Kidney epithelial cell (primary cell): ENCODE measurements around the gene SNRNP35. TPM values are rescaled to one million over a fixed set of nuclear protein-coding genes. Genes with fewer than 3 reads are reported as not detected.
"Not testable (repeated sequence)": the region's sequence is repeated elsewhere in the genome, so short reads cannot be mapped to it uniquely, and the experiment has no call there.

Experiments used
- DNase-seq: peaks from one replicate; pipeline ENCODE4 v3.0.0-alpha.2; 2010; ENCODE audit warnings: low read depth
- H3K27me3 ChIP-seq: 2 replicates; pipeline ENCODE4 v1.6.0; 2011; ENCODE audit warnings: low read length; ENCODE audit not compliant: control insufficient read depth, insufficient read depth
- H3K36me3 ChIP-seq: 2 replicates; pipeline ENCODE4 v1.5.1; 2011; ENCODE audit warnings: low read length; ENCODE audit not compliant: control insufficient read depth, insufficient read depth
- H3K4me3 ChIP-seq: 2 replicates; pipeline ENCODE4 v1.5.1; 2011; ENCODE audit warnings: low read depth, mild to moderate bottlenecking, control low read depth, low read length
- total RNA-seq: library from RNA; depleted of rRNA; stranded (reverse); fragments of >200 nt; gene quantifications from 2 replicates; pipeline ENCODE4 v1.2.3, GENCODE V29; 2015
- TF ChIP-seq, protein P1 (sequence below): IDR thresholded peaks from 2 replicates; pipeline ENCODE4 v1.5.1; 2011; ENCODE audit warnings: mild to moderate bottlenecking, moderate library complexity, low read length, control low read depth, inconsistent platforms; ENCODE audit not compliant: insufficient read depth, poor library complexity, severe bottlenecking

Gene SNRNP35
- total RNA-seq, 1 donor from 2014 or later = 9.3 TPM

DNA sequence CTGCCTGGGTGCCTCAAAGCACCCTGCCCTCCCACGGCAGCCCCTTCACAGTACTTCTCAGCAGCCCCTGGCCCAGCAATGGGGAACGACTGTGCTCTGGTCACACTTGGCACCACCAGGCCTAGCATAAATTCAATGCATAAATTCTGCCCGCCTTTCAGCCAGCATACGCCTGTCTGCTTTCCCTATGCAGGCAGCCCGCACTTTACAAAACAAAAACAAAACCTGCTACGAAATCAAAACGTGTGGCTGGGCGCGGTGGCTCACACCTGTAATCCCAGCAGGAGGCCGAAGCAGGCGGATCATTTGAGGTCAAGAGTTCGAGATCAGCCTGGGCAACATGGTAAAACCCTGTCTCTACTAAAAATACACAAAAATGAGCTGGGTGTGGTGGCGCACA is 33.5 kb downstream of the SNRNP35 start:
- TF ChIP-seq, protein P1, sequence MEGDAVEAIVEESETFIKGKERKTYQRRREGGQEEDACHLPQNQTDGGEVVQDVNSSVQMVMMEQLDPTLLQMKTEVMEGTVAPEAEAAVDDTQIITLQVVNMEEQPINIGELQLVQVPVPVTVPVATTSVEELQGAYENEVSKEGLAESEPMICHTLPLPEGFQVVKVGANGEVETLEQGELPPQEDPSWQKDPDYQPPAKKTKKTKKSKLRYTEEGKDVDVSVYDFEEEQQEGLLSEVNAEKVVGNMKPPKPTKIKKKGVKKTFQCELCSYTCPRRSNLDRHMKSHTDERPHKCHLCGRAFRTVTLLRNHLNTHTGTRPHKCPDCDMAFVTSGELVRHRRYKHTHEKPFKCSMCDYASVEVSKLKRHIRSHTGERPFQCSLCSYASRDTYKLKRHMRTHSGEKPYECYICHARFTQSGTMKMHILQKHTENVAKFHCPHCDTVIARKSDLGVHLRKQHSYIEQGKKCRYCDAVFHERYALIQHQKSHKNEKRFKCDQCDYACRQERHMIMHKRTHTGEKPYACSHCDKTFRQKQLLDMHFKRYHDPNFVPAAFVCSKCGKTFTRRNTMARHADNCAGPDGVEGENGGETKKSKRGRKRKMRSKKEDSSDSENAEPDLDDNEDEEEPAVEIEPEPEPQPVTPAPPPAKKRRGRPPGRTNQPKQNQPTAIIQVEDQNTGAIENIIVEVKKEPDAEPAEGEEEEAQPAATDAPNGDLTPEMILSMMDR = no peak
- no peaks in the 10 kb centered on the region for H3K27me3 ChIP-seq
- H3K4me3 ChIP-seq = no peak overlapping the region
- H3K36me3 ChIP-seq = no peaks in the 10 kb centered on the region
- DNase-seq = no peak

DNA sequence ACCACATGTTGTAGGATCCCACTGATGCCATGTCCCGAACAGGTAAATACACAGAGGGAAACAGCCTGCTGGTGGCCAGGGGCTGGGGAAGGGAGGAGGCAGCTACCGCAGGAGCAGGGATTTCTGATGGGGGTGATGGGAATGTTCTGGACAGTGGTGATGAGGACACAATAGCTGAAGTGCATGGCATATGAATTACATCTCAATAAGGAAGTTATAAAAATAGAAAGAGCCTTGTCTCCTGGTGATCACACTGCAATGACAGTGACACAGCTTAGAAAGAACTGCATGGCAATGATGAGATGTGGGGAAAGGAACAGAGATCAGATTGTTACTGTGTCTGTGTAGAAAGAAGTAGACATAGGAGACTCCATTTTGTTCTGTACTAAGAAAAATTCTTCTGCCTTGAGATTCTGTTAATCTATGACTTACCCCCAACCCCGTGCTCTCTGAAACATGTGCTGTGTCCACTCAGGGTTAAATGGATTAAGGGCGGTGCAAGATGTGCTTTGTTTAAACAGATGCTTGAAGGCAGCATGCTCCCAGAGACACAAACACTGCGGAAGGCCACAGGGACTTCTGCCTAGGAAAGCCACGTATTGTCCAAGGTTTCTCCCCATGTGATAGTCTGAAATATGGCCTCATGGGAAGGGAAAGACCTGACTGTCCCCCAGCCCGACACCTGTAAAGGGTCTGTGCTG is 34.5 kb downstream of the SNRNP35 start:
- H3K27me3 ChIP-seq, H3K36me3 ChIP-seq, DNase-seq, H3K4me3 ChIP-seq: not testable (repeated sequence)

- Histone ChIP-seq H3K27me3 (no peaks in the 10 kb centered on the region), H3K4me3 (no peak overlapping the region), H3K36me3 (peaks cover 3% of the 10 kb centered on the region)
- no peak for DNase-seq
- TF ChIP-seq, protein P1 = no peak
These were observed 36.3 kb downstream of the SNRNP35 start for GRCh38 chr12:123494124-123494851.

DNA sequence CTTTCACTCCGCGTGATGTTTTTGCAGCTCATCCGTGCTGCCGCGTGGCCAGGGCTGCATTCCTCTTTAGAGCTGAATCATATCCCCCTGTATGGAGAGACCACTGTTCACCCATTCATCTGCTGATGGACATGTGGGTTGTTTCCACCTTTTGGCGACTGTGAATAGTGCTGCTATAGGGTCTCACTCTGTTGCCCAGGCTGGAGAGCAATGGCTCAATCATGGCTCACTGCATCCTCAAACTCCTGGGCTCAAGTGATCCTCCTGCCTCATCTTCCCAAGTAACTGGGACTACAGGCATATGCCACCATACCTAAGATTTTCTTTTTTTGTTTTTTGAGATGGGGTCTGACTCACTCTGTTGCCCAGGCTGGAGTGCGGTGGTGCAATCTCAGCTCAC is 39.1 kb downstream of the SNRNP35 start:
- no peak for DNase-seq
- TF ChIP-seq, protein P1 = no peak
- Histone ChIP-seq H3K27me3 (no peaks in the 10 kb centered on the region), H3K36me3 (peaks cover 3% of the 10 kb centered on the region), H3K4me3 (no peak overlapping the region)

DNA sequence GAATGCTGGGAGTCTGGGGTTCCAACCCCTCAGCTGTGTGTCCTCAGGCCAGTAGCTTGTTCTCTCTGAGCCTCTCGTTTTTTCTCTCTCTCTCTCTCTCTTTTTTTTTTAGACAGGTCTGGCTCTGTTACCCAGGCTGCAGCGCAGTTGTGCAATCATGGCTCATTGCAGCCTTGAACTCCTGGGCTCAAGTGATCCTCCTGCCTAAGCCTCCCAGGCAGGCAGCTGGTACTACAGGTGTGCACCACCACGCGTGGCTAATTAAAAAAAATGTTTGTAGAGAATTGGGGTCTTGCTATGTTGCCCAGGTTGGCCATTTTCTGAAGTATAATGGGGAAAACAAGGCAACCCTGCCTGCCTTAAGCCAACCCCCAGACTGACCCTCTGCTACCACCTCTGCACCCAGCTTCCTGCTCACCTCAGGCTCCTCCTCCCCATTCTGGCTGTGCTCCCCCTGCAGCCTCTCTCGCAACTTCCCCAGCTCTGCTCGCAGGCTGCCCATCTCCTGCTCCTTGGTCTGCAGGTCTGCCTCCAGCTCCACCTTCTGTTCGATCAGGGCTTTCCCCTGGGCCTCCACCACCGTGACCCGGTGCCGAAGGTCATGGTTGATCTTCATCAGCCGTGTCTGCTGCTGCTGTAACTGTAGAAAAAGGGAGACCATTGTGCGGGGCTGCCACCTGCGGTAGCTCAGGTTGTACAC is 40.3 kb downstream of the SNRNP35 start:
- peaks cover 3% of the 10 kb centered on the region for H3K36me3 ChIP-seq
- TF ChIP-seq, protein P1 = no peak
- H3K4me3 ChIP-seq = no peak overlapping the region
- H3K27me3 ChIP-seq = no peaks in the 10 kb centered on the region
- no peak for DNase-seq

DNA sequence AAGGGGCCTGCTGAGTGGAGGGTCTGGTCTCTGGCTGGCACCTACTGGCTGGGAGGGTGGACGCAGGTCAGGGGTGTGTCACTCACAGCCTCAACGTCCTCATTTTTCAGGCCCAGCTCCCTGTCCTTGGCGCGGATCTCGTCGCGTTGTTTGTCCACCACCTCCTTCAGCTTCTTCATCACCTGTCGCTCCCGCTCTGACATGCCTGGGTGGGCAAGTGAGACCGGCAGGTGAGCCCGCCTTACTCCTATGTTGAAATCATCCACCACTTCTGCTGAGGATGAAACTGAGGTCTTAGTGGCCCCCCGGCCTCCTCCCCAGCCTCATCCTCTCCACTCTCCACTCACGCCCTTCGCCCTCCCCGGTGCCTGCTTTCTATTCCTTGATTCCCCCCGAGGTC is 41.4 kb downstream of the SNRNP35 start:
- Histone ChIP-seq H3K4me3 (no peak overlapping the region), H3K36me3 (peaks cover 3% of the 10 kb centered on the region), H3K27me3 (no peaks in the 10 kb centered on the region)
- TF ChIP-seq, protein P1 = no peak
- no peak for DNase-seq
